T47D (cell line): ENCODE measurements around the gene DSG3.
"Not testable (repeated sequence)": the region's sequence is repeated elsewhere in the genome, so short reads cannot be mapped to it uniquely, and the experiment has no call there.

Experiments used
- DNase-seq, 2 experiments: peaks; one replicate each; pipeline versions ENCODE4 v3.0.0 to v3.0.0-alpha.2; 2011 to 2012; ENCODE audit warnings: low read depth in 1 of 2, low spot score in 1 of 2
- JUND ChIP-seq: IDR thresholded peaks from 2 replicates; pipeline ENCODE4 v1.6.1; 2012; ENCODE audit warnings: low read depth
- in situ Hi-C: cut with HindIII; loops from 2 replicates; pipeline ENCODE4 v1.10.0; 2016; ENCODE audit warnings: low sequenced_read_pairs, low pct_unique_long_range_greater_than_20kb

Gene DSG3

GRCh38 chr18:31500051-31500688 lies 52.6 kb downstream of the DSG3 start:
- no peak for DNase-seq
- in situ Hi-C loops, result no loop called here
- no peak for TF ChIP-seq JUND

GRCh38 chr18:31503011-31503410 lies 55.5 kb downstream of the DSG3 start:
- in situ Hi-C loops, result no loop called here
- no peak for DNase-seq

GRCh38 chr18:31504455-31505147 lies 57.1 kb downstream of the DSG3 start:
- no peak for DNase-seq
- no peak for TF ChIP-seq JUND
- in situ Hi-C loops, result no loop called here

More at GRCh38 chr18:31503011-31503410, 55.5 kb downstream of the DSG3 start:
- no peak for TF ChIP-seq JUND

- DNase-seq, result no peak
- in situ Hi-C loops, result no loop called here
- no peak for TF ChIP-seq JUND
These were observed 57.6 kb downstream of the DSG3 start for GRCh38 chr18:31505156-31505555.

- no peak for TF ChIP-seq JUND
- in situ Hi-C loops, result no loop called here
- DNase-seq, result peak in 1 of 2 experiments; percentile 48
These were observed 58.6 kb downstream of the DSG3 start for GRCh38 chr18:31506024-31506742.

- in situ Hi-C loops, DNase-seq: not testable (repeated sequence)
These were observed 59.6 kb downstream of the DSG3 start for GRCh38 chr18:31507124-31507523.

- TF ChIP-seq JUND, result no peak
- in situ Hi-C loops, result no loop called here
These were observed 61.2 kb downstream of the DSG3 start for GRCh38 chr18:31508781-31509180.

GRCh38 chr18:31509571-31509970 lies 62.0 kb downstream of the DSG3 start:
- no peak for TF ChIP-seq JUND
- in situ Hi-C loops, result no loop called here
- no peak for DNase-seq

More at GRCh38 chr18:31508781-31509180, 61.2 kb downstream of the DSG3 start:
- no peak for DNase-seq

GRCh38 chr18:31510319-31510718 lies 62.8 kb downstream of the DSG3 start:
- no peak for DNase-seq
- in situ Hi-C loops, result no loop called here
- TF ChIP-seq JUND, result no peak

- DNase-seq, result no peak
- in situ Hi-C loops, result no loop called here
These were observed 63.6 kb downstream of the DSG3 start for GRCh38 chr18:31511098-31511497.

GRCh38 chr18:31512203-31512764 lies 64.7 kb downstream of the DSG3 start:
- in situ Hi-C loops, result no loop called here
- DNase-seq, result no peak
- TF ChIP-seq JUND, result no peak

More at GRCh38 chr18:31511098-31511497, 63.6 kb downstream of the DSG3 start:
- TF ChIP-seq JUND, result no peak

GRCh38 chr18:31513189-31513935 lies 65.8 kb downstream of the DSG3 start:
- no peak for TF ChIP-seq JUND
- DNase-seq, result peak in 1 of 2 experiments; percentile 18
- in situ Hi-C loops, result no loop called here

- no peak for DNase-seq
- no peak for TF ChIP-seq JUND
- in situ Hi-C loops, result no loop called here
These were observed 68.9 kb downstream of the DSG3 start for GRCh38 chr18:31516437-31516836.
